ENCODE results near the gene CD99.

CD99 gene

DNA sequence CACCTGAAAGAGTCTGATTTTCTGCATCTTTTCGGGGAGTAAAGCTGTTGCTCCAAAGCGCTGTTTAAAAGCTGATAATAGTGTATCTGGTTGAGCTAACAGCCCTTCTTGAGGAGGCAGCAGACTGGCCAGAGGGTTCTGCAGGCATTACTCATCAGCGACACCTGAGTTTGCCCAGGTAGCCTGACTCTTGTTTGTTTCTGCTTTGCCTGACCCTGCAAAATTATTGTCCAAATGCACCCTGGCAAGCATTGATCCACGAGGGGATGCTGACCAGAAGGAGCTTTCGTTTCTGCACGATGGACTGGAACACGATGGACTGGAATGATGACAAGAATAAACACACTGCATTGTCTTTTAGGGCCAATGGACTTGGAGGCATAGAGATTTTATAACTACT, 6.2 kb downstream of the CD99 start:
- in situ Hi-C loops (cut with HindIII; ENCODE audit: low sequenced_read_pairs): loop anchor here (5.0 to 25.0 kb wide), 2 partner anchors 95 to 215 kb away; no protein-coding TSS in a partner anchor

GRCh38 chrX:2697741-2698299, 6.7 kb downstream of the CD99 start:
- in situ Hi-C loops (cut with HindIII; ENCODE audit: low sequenced_read_pairs): loop anchor here (5.0 to 25.0 kb wide), 2 partner anchors 94 to 214 kb away; no protein-coding TSS in a partner anchor

GRCh38 chrX:2698604-2699003, 7.5 kb downstream of the CD99 start:
- in situ Hi-C loops (cut with HindIII; ENCODE audit: low sequenced_read_pairs): loop anchor here (5.0 to 25.0 kb wide), 2 partner anchors 94 to 214 kb away; no protein-coding TSS in a partner anchor

DNA sequence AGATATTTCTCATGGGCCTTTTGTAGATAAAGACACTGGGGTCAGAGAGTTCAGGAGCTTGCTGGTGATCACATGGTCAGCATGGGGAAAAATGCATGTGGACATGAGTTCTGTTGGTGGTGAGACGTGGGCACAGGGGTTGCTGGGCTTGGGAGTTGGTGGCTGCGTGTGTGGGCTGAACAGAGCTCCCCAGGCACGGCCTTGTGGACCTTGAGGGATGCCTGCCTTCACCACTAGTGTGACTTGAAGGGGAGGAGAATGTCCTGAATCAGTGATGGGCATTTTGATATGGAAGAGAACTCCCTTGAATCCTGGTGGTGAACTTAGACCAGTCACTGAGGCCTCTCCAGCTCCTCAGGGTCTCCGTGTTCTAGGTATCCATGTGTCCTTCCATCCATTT, 8.9 kb downstream of the CD99 start:
- in situ Hi-C loops (cut with HindIII; ENCODE audit: low sequenced_read_pairs): loop anchor here (5.0 to 25.0 kb wide), 2 partner anchors 92 to 212 kb away; no protein-coding TSS in a partner anchor

DNA sequence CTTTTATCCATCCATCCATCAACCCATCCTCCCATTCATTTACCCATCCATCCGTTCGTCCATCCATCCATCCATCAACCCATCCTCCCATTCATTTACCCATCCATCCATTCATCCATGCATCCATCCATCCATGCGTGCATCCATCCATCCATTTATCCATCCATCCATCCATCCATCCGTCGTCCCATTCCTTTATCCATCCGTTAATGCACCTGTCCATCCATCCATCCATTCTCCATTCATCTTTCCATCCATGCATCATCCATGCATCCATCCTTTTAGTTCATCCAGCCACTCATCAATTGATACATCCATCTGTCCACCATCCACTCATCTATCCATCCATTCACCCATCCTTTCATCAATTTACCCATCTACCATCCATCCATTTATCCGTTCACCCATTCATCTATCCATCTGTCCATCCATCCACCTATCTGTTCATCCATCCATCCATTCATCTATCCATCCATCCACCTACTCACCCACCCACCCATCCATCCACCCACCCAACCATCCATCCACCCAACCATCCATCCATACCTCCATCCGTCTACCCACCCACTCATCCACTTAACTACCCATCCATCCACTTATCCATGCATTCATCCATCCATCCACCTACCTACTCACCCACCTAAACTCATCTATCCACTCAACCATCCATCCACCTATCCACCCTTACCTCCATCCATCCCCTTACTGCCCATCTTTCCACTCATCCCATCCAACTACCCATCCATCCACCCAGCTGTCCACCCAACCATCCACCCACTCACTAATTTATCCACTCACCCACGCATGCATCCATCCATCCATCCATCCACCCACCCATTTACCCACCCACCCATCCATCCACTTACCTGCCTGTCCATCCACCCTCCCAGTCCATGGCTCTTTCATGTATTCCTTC, 9.6 kb downstream of the CD99 start:
- in situ Hi-C loops (cut with HindIII; ENCODE audit: low sequenced_read_pairs): no loop called here

DNA sequence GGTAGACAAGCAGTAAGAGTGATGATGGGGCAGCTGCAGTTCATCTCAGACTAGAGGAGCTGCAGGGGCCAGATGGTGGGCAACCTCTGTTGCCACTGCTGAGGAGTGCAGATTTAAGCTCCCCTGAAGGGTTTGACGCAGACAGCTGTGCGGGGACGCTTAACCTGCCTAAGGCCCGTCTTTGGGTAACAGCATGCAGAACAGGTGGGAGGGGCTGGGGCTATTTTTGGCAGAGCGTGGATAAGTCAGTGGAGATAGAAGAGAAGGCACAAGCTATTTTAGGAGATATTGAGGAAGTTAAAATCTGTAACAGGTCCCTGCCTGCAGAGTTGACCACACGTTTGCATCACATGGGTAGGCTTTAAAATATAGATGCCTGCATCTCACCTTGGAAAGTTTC, 10.5 kb downstream of the CD99 start:
- in situ Hi-C loops (cut with HindIII; ENCODE audit: low sequenced_read_pairs): no loop called here

DNA sequence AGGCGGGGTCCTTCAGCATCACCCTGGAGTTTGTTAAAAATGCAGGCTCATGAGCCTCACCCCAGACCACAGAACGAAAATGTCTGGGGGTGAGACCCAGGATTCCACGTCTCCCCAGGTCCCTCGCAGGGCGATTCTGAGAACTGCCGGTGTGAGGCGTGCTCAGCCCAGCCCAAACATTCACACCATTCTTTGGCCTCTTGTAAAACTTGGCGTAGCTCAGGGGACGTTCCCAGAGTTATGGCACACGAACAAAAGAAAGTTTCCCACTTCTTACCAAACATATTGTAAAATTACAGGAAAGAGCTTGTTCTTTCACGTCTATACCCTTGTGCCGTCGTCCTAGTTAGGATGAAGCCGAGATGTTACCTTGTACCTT, 12.9 kb downstream of the CD99 start:
- in situ Hi-C loops (cut with HindIII; ENCODE audit: low sequenced_read_pairs): no loop called here

GRCh38 chrX:2705046-2705832, 14.1 kb downstream of the CD99 start:
- in situ Hi-C loops (cut with HindIII; ENCODE audit: low sequenced_read_pairs): no loop called here

DNA sequence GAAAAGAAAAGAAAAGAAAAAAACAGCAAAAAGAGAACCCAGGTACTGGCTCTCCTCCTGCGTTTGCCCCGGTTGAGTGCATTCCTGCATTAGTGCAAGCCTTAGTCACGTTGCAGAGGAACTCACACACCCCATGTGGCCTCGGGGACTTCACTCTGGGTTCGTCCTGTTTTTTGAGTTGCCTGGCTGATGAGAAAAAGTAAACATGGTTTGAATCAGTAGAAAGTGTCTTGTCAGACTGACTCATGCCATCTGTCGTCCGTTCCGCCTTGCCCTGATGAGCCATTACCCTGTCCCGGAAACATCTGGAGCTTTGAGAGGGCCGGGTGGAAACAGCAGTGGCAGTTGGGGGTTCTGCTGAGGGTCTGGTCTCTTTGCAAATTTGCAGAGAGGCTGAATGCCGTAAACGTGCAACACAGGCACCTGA, 16.3 kb downstream of the CD99 start:
- in situ Hi-C loops (cut with HindIII; ENCODE audit: low sequenced_read_pairs): no loop called here

- in situ Hi-C loops (cut with HindIII; ENCODE audit: low sequenced_read_pairs): no loop called here
These were observed 16.9 kb downstream of the CD99 start for GRCh38 chrX:2708021-2708420.

- in situ Hi-C loops (cut with HindIII; ENCODE audit: low sequenced_read_pairs): no loop called here
These were observed 17.6 kb downstream of the CD99 start for GRCh38 chrX:2708592-2709188.

- in situ Hi-C loops (cut with HindIII; ENCODE audit: low sequenced_read_pairs): no loop called here
These were observed 18.5 kb downstream of the CD99 start for GRCh38 chrX:2709556-2709955.

DNA sequence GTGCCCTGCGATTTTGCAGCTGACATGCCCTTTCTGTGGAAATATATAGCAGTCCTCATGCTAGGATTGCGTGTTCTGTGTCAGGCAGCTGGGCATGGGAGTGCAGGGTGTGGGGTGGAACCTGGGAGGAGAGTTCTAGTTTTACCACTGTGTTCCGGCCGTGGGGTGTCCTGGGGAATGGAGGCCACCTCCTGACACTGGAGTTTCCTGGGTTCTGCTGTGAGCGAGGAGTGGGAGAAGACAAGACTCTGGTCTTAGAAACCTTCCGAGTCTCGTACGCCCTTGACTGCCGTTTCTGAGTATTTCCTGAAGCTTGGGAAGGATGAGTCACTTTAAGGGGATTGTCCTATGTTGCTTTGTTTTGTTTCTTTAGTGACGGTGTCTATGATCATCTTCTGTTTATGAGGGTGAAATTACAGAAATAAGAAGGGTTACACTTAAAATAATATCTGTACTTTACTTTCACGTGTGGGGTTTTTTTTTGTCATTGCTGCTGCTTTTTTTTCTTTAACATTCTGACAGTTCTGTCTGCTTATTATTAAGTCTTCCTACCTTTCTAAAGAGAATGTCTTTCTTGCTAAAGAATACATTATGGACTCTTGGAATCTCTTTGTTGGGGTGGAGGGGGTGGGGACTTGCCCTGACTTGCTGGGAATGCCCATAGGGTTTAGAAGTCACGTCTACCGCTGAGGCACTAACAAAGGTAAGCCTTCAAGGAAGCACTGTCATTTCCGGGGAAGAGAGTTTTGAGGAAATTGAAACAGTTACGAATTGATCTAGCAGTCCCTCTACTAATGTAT, 19.1 kb downstream of the CD99 start:
- in situ Hi-C loops (cut with HindIII; ENCODE audit: low sequenced_read_pairs): no loop called here

- in situ Hi-C loops (cut with HindIII; ENCODE audit: low sequenced_read_pairs): no loop called here
These were observed 20.3 kb downstream of the CD99 start for GRCh38 chrX:2711441-2711840.

DNA sequence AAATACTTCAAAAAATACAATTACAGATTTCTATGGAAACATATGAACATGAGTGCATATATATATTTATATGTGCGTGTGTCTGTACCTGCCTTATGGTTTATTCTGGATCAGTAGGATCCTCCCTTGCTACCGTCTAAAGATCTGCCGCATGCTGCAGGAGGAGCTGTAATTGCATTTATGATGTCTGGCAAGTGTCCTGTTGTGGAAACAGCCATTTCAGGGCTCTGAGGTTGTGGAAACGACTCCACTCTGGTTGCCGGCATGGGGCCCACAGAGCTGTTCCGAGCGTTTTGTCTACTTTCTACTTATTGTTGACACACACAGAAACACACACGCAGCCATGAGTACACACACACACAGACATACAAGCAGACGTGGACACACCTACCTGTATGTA, 21.3 kb downstream of the CD99 start:
- in situ Hi-C loops (cut with HindIII; ENCODE audit: low sequenced_read_pairs): no loop called here

GRCh38 chrX:2712890-2713840, 22.1 kb downstream of the CD99 start:
- in situ Hi-C loops (cut with HindIII; ENCODE audit: low sequenced_read_pairs): no loop called here

DNA sequence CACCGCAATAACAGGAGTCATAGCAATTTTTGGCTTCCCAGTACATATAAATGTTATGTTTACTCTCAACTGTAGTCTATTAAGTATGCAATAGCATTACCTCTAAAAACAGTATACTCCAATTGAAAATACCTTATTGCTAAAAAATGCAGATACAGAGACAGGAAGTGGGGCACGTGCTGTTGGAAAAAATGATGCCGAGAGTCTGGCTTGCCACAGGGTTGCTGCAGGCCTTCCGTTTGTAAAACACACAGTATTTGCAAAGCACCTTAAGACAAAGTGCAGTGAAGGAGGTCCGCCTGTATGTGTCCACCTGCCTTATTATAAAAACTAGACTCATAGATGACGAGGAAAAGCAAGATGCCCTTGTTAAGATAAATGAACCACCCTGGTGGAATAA, 23.5 kb downstream of the CD99 start:
- in situ Hi-C loops (cut with HindIII; ENCODE audit: low sequenced_read_pairs): no loop called here

DNA sequence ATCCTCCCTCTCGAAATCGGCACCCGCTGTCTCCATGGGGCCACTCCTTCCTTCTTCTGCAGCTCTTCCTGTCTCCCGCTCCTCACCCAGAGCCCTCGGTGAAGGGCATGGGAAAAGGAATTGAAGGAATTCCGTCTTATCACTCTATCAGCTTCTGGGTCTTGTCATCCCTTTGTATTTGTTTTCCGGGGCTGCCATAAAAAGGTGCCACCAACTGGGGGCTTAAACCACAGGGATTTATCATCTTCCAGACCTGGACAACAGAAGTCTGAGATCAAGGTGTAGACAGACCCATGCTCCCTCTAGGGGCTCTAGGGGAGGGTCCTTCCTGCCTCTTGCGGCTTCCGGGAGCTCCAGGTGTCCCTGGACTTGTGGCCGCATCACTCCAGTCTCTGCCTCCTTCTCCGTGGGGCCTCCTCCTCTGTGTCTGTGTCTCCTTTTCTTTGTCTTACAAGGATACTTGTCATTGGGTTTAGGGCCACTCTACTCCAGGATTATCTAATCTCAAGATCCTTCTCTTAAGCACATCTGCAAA, 24.0 kb downstream of the CD99 start:
- in situ Hi-C loops (cut with HindIII; ENCODE audit: low sequenced_read_pairs): no loop called here

- in situ Hi-C loops (cut with HindIII; ENCODE audit: low sequenced_read_pairs): no loop called here
These were observed 26.2 kb downstream of the CD99 start for GRCh38 chrX:2717312-2717711.

Data from endothelial cell of hepatic sinusoid (primary cell).